HepG2 (cell line): ENCODE measurements around the gene SLC25A45. TPM values are rescaled to one million over a fixed set of nuclear protein-coding genes. Genes with fewer than 3 reads are reported as not detected.

Source experiments
- ARNTL ChIP-seq: sonication (generic); formaldehyde crosslinking; IDR thresholded peaks from 2 replicates; pipeline ENCODE4 v1.4.0; 2020; ENCODE audit warnings: mild to moderate bottlenecking, missing genetic modification reagents
- MYNN ChIP-seq: sonication (generic); formaldehyde crosslinking; IDR thresholded peaks from 2 replicates; pipeline ENCODE4 v1.4.0; 2020; ENCODE audit warnings: mild to moderate bottlenecking, low read depth, missing genetic modification reagents
- PRPF4 ChIP-seq: fragments of 200-400 bp; formaldehyde crosslinking; IDR thresholded peaks from 2 replicates; pipeline ENCODE4 v1.6.1; 2016; ENCODE audit warnings: low read length, low read depth; ENCODE audit not compliant: poor library complexity, severe bottlenecking
- RELA ChIP-seq: sonication (generic); formaldehyde crosslinking; IDR thresholded peaks from 2 replicates; pipeline ENCODE4 v1.4.0; 2020; ENCODE audit warnings: missing genetic modification reagents
- TAF15 ChIP-seq: fragments of 200-400 bp; formaldehyde crosslinking; IDR thresholded peaks from one replicate; pipeline ENCODE4 v1.6.1; 2018; ENCODE audit warnings: mild to moderate bottlenecking, low read depth, low read length; ENCODE audit not compliant: poor library complexity, severe bottlenecking
- ZNF598 ChIP-seq: sonication (generic); formaldehyde crosslinking; IDR thresholded peaks from 2 replicates; pipeline ENCODE4 v1.5.1; 2020; ENCODE audit warnings: mild to moderate bottlenecking, missing genetic modification reagents, borderline replicate concordance
- polyA plus RNA-seq, 8 experiments: library from polyadenylated mRNA; depleted of rRNA in 3 of 8; stranded (reverse) in 7 of 8; unstranded in 1 of 8; fragments of >200 nt; fragmentation: Illumina TruSeq in 4 of 8; extraction: Trizol in 4 of 8; gene quantifications; 2 replicates each; pipeline versions ENCODE4 v1.2.1 to v1.2.3, GENCODE V29; 2011 to 2016; ENCODE audit warnings: low read depth in 4 of 8, missing spikeins in 1 of 8, mixed read lengths in 1 of 8; ENCODE audit not compliant: insufficient read depth in 1 of 8
- total RNA-seq, 5 experiments: library from RNA; depleted of rRNA; stranded (reverse); fragments of >200 nt; fragmentation: Illumina TruSeq; extraction: Trizol; gene quantifications; 2 replicates each; pipeline ENCODE4 v1.2.3, GENCODE V29; 2016; ENCODE audit warnings: low read depth in 1 of 5
- TF ChIP-seq, protein P1 (sequence below): sonication (generic); formaldehyde crosslinking; IDR thresholded peaks from 2 replicates; pipeline ENCODE4 v1.4.0; 2020; ENCODE audit warnings: missing genetic modification reagents
- TF ChIP-seq, protein P2 (sequence below): sonication (generic); formaldehyde crosslinking; IDR thresholded peaks from 2 replicates; pipeline ENCODE4 v1.4.0; 2020; ENCODE audit warnings: mild to moderate bottlenecking, missing genetic modification reagents
- TF ChIP-seq, protein P3 (sequence below): sonication (generic); formaldehyde crosslinking; IDR thresholded peaks from 2 replicates; pipeline ENCODE4 v1.8.0; 2022; ENCODE audit warnings: low read depth, missing genetic modification reagents
- TF ChIP-seq, protein P4 (sequence below): sonication (generic); formaldehyde crosslinking; IDR thresholded peaks from 2 replicates; pipeline ENCODE4 v1.8.1; 2022; ENCODE audit warnings: low read depth, mild to moderate bottlenecking, missing genetic modification reagents
- TF ChIP-seq, protein P5 (sequence below): sonication (generic); formaldehyde crosslinking; IDR thresholded peaks from 2 replicates; pipeline ENCODE4 v1.4.0; 2020; ENCODE audit warnings: missing genetic modification reagents, borderline replicate concordance

The SLC25A45 gene
- total and polyA plus RNA-seq, 2 of the 13 experiments (the other 11 are each of a cell fraction or from before 2014, with no cell fraction given) = 1.2 to 3.4 TPM

DNA sequence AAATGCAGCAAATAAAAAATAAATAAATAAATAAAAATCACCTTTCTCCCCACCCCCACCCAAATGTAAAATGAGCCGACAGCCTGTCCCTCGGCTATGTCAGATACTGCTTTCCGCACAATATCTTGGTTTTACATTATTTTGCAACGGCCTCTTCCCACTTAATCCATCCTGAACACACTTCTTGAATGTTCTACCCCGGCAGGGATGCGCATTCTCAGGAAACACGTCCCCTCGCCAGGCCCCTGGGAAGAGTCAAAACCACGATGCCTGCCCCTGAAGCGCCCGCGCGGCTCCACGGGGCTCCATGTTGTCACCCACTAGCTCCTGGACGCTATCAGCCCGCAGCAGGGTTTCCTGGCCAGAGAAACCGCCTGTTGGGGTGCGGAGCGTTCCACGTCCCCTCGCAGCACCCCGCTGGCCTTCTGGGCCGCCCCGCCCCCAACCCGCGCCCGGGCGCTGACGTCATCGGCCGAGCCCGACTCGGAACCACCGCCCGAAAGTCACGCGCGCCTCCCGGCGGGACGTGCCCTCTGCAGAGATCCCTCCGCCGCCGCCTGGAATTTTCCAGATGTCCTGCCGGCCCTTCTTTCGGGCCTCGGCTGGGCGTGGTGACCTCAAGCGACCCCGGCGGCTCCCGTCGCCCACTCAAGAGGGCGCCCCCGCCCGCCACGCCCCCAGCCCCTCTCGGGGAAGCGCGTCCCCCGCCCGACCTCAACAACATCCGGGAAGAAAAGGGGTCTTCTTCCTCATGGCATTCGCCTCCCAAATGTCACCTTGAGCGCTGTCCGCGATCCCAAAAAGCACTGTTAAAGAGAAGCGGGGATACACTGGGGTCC, 39.6 kb upstream of the SLC25A45 start (continued):
- TF ChIP-seq, protein P1, sequence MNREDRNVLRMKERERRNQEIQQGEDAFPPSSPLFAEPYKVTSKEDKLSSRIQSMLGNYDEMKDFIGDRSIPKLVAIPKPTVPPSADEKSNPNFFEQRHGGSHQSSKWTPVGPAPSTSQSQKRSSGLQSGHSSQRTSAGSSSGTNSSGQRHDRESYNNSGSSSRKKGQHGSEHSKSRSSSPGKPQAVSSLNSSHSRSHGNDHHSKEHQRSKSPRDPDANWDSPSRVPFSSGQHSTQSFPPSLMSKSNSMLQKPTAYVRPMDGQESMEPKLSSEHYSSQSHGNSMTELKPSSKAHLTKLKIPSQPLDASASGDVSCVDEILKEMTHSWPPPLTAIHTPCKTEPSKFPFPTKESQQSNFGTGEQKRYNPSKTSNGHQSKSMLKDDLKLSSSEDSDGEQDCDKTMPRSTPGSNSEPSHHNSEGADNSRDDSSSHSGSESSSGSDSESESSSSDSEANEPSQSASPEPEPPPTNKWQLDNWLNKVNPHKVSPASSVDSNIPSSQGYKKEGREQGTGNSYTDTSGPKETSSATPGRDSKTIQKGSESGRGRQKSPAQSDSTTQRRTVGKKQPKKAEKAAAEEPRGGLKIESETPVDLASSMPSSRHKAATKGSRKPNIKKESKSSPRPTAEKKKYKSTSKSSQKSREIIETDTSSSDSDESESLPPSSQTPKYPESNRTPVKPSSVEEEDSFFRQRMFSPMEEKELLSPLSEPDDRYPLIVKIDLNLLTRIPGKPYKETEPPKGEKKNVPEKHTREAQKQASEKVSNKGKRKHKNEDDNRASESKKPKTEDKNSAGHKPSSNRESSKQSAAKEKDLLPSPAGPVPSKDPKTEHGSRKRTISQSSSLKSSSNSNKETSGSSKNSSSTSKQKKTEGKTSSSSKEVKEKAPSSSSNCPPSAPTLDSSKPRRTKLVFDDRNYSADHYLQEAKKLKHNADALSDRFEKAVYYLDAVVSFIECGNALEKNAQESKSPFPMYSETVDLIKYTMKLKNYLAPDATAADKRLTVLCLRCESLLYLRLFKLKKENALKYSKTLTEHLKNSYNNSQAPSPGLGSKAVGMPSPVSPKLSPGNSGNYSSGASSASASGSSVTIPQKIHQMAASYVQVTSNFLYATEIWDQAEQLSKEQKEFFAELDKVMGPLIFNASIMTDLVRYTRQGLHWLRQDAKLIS (CRISPR knock-in tag) = peak; percentile 89; the same call in 1 of the 2 replicates
- TF ChIP-seq ZNF598 = peak; percentile 44; the same call in 1 of the 2 replicates
- TF ChIP-seq, protein P2, sequence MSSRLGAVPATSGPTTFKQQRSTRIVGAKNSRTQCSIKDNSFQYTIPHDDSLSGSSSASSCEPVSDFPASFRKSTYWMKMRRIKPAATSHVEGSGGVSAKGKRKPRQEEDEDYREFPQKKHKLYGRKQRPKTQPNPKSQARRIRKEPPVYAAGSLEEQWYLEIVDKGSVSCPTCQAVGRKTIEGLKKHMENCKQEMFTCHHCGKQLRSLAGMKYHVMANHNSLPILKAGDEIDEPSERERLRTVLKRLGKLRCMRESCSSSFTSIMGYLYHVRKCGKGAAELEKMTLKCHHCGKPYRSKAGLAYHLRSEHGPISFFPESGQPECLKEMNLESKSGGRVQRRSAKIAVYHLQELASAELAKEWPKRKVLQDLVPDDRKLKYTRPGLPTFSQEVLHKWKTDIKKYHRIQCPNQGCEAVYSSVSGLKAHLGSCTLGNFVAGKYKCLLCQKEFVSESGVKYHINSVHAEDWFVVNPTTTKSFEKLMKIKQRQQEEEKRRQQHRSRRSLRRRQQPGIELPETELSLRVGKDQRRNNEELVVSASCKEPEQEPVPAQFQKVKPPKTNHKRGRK = no peak
- no peak for TF ChIP-seq PRPF4
- TF ChIP-seq, protein P3, sequence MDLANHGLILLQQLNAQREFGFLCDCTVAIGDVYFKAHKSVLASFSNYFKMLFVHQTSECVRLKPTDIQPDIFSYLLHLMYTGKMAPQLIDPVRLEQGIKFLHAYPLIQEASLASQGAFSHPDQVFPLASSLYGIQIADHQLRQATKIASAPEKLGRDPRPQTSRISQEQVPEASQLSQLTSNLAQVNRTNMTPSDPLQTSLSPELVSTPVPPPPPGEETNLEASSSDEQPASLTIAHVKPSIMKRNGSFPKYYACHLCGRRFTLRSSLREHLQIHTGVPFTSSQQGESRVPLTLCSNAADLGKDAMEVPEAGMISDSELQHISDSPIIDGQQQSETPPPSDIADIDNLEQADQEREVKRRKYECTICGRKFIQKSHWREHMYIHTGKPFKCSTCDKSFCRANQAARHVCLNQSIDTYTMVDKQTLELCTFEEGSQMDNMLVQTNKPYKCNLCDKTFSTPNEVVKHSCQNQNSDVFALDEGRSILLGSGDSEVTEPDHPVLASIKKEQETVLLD (CRISPR knock-in tag) = no peak; the same call in 1 of the 2 replicates
- 0 out of 2 replicates have a peak, but pooled peaks have one; percentile 13 for TF ChIP-seq MYNN (CRISPR knock-in tag)
- TF ChIP-seq ARNTL (CRISPR knock-in tag) = peak; percentile 80; the same call in 1 of the 2 replicates
- peak; percentile 27 for TF ChIP-seq TAF15
- 0 out of 2 replicates have a peak, but pooled peaks have one; percentile 26 for TF ChIP-seq RELA (CRISPR knock-in tag)
- TF ChIP-seq, protein P4, sequence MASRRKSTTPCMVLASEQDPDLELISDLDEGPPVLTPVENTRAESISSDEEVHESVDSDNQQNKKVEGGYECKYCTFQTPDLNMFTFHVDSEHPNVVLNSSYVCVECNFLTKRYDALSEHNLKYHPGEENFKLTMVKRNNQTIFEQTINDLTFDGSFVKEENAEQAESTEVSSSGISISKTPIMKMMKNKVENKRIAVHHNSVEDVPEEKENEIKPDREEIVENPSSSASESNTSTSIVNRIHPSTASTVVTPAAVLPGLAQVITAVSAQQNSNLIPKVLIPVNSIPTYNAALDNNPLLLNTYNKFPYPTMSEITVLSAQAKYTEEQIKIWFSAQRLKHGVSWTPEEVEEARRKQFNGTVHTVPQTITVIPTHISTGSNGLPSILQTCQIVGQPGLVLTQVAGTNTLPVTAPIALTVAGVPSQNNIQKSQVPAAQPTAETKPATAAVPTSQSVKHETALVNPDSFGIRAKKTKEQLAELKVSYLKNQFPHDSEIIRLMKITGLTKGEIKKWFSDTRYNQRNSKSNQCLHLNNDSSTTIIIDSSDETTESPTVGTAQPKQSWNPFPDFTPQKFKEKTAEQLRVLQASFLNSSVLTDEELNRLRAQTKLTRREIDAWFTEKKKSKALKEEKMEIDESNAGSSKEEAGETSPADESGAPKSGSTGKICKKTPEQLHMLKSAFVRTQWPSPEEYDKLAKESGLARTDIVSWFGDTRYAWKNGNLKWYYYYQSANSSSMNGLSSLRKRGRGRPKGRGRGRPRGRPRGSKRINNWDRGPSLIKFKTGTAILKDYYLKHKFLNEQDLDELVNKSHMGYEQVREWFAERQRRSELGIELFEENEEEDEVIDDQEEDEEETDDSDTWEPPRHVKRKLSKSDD (CRISPR knock-in tag) = peak; percentile 29; the same call in 1 of the 2 replicates
- TF ChIP-seq, protein P5, sequence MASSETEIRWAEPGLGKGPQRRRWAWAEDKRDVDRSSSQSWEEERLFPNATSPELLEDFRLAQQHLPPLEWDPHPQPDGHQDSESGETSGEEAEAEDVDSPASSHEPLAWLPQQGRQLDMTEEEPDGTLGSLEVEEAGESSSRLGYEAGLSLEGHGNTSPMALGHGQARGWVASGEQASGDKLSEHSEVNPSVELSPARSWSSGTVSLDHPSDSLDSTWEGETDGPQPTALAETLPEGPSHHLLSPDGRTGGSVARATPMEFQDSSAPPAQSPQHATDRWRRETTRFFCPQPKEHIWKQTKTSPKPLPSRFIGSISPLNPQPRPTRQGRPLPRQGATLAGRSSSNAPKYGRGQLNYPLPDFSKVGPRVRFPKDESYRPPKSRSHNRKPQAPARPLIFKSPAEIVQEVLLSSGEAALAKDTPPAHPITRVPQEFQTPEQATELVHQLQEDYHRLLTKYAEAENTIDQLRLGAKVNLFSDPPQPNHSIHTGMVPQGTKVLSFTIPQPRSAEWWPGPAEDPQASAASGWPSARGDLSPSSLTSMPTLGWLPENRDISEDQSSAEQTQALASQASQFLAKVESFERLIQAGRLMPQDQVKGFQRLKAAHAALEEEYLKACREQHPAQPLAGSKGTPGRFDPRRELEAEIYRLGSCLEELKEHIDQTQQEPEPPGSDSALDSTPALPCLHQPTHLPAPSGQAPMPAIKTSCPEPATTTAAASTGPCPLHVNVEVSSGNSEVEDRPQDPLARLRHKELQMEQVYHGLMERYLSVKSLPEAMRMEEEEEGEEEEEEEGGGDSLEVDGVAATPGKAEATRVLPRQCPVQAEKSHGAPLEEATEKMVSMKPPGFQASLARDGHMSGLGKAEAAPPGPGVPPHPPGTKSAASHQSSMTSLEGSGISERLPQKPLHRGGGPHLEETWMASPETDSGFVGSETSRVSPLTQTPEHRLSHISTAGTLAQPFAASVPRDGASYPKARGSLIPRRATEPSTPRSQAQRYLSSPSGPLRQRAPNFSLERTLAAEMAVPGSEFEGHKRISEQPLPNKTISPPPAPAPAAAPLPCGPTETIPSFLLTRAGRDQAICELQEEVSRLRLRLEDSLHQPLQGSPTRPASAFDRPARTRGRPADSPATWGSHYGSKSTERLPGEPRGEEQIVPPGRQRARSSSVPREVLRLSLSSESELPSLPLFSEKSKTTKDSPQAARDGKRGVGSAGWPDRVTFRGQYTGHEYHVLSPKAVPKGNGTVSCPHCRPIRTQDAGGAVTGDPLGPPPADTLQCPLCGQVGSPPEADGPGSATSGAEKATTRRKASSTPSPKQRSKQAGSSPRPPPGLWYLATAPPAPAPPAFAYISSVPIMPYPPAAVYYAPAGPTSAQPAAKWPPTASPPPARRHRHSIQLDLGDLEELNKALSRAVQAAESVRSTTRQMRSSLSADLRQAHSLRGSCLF (CRISPR knock-in tag) = no peak
